ENCODE measurements around the gene SLX9.

DNA sequence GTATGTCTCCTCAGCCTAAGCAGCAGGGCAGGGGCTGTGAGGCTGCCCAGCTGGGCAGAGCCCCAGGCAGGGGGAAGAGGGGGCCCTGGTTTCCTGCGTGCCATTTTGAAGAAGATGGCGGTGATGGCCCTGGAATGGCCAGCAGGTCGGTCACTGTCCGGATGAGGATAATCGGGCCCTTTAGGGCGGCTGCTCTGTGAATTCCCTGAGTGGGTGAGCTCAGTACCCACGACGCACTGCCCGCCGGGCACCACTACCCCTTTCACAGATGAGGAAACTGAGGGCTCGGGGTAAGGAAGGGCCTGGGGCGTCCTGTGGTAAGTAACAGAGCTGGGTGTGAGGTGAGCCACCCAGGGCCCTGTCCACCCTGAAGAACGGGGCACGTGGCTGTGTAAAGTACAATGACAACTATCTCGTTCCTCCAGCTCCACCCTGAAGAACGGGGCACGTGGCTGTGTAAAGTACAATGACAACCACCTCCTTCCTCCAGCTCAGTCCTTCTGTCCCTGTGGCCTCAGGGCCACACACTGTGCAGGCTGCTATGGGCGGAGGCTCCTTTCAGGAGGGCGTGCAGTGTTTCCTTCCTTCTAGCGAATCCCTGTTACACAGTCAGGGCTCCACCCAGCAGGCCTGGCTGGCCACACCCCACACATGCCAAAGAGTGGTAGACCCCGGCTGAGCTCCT lies 42.4 kb upstream of the SLX9 start:
- TF ChIP-seq EZH2 (IDR thresholded peaks at IDR 0.05; ENCODE audit: insufficient read depth, poor library complexity, severe bottlenecking): no peak
- TF ChIP-seq EZH2phosphoT487 (IDR thresholded peaks at IDR 0.05; ENCODE audit: insufficient read depth, low read depth): no peak

All from GM23248 (cell line).